KMS-11 (cell line): ENCODE results near the gene PARVA.

Experiments
- H2AFZ ChIP-seq: fragments of 200-600 bp; sonication (generic); 2 replicates; pipeline ENCODE4 v1.6.1; 2016; ENCODE audit warnings: antibody characterized with exemption, mixed run types, low read depth
- H3K27ac ChIP-seq: fragments of 200-600 bp; sonication (generic); 2 replicates; pipeline ENCODE4 v1.6.1; 2016; ENCODE audit warnings: mild to moderate bottlenecking, mixed run types
- H3K27me3 ChIP-seq: fragments of 200-600 bp; sonication (generic); 2 replicates; pipeline ENCODE4 v1.6.1; 2017; ENCODE audit warnings: mild to moderate bottlenecking, low read depth, mixed run types, moderate library complexity; ENCODE audit not compliant: insufficient read depth
- H3K36me3 ChIP-seq: fragments of 200-600 bp; sonication (generic); 2 replicates; pipeline ENCODE4 v1.6.1; 2017; ENCODE audit warnings: mild to moderate bottlenecking, mixed run types; ENCODE audit not compliant: insufficient read depth
- H3K4me1 ChIP-seq: fragments of 200-600 bp; sonication (generic); 2 replicates; pipeline ENCODE4 v1.6.1; 2016; ENCODE audit warnings: mild to moderate bottlenecking, low read depth, mixed run types; ENCODE audit not compliant: poor library complexity, severe bottlenecking
- H3K4me2 ChIP-seq: fragments of 200-600 bp; sonication (generic); 2 replicates; pipeline ENCODE4 v1.7.0; 2016; ENCODE audit warnings: mild to moderate bottlenecking, mixed run types
- H3K4me3 ChIP-seq: fragments of 200-600 bp; sonication (generic); IDR thresholded peaks from 2 replicates; pipeline ENCODE4 v1.6.1; 2017; ENCODE audit warnings: low read depth, low read length, mixed read lengths; ENCODE audit not compliant: insufficient read depth
- H3K79me2 ChIP-seq: fragments of 200-600 bp; sonication (generic); 2 replicates; pipeline ENCODE4 v1.6.1; 2016; ENCODE audit warnings: low read depth, mixed run types; ENCODE audit not compliant: insufficient read depth
- H3K9ac ChIP-seq: fragments of 200-600 bp; sonication (generic); 2 replicates; pipeline ENCODE4 v1.6.1; 2016; ENCODE audit warnings: mild to moderate bottlenecking, mixed run types
- H4K20me1 ChIP-seq: fragments of 200-600 bp; sonication (generic); 2 replicates; pipeline ENCODE4 v1.6.1; 2016; ENCODE audit warnings: mild to moderate bottlenecking, mixed run types; ENCODE audit not compliant: insufficient read depth
- CTCF ChIP-seq: fragments of 200-600 bp; sonication (generic); conservative IDR thresholded peaks from 2 replicates; pipeline ENCODE4 v1.6.1; 2017; ENCODE audit warnings: low read depth, mild to moderate bottlenecking, antibody characterized with exemption, low read length, moderate library complexity, mixed read lengths

Gene PARVA

GRCh38 chr11:12403997-12404350, 26.6 kb downstream of the PARVA start:
- Histone ChIP-seq H3K4me3 (no peak overlapping the region), H3K79me2 (no peaks in the 10 kb centered on the region), H3K9ac (no peak overlapping the region), H3K4me2 (no peak overlapping the region), H3K4me1 (no peaks in the 10 kb centered on the region), H3K36me3 (no peaks in the 10 kb centered on the region), H3K27ac (no peak overlapping the region), H3K27me3 (no peaks in the 10 kb centered on the region), H2AFZ (no peak overlapping the region), H4K20me1 (no peaks in the 10 kb centered on the region)
- no peak for TF ChIP-seq CTCF

- Histone ChIP-seq H3K27me3 (no peaks in the 10 kb centered on the region), H3K4me1 (no peaks in the 10 kb centered on the region), H3K4me3 (no peak overlapping the region), H3K27ac (no peak overlapping the region), H3K79me2 (no peaks in the 10 kb centered on the region), H4K20me1 (no peaks in the 10 kb centered on the region), H3K4me2 (no peak overlapping the region), H3K36me3 (no peaks in the 10 kb centered on the region), H3K9ac (no peak overlapping the region), H2AFZ (no peak overlapping the region)
- TF ChIP-seq CTCF: no peak
Observed at GRCh38 chr11:12404436-12404835, 27.1 kb downstream of the PARVA start.

- Histone ChIP-seq H2AFZ (no peak overlapping the region), H3K9ac (no peak overlapping the region), H3K27ac (no peak overlapping the region), H3K36me3 (no peaks in the 10 kb centered on the region), H4K20me1 (no peaks in the 10 kb centered on the region), H3K4me1 (no peaks in the 10 kb centered on the region), H3K4me3 (no peak overlapping the region), H3K4me2 (no peak overlapping the region), H3K79me2 (no peaks in the 10 kb centered on the region), H3K27me3 (no peaks in the 10 kb centered on the region)
- no peak for TF ChIP-seq CTCF
Observed at GRCh38 chr11:12408156-12408770, 30.9 kb downstream of the PARVA start.

- no peaks in the 10 kb centered on the region for H3K4me1 ChIP-seq
- no peaks in the 10 kb centered on the region for H3K79me2 ChIP-seq
- H3K27me3 ChIP-seq: no peaks in the 10 kb centered on the region
- H3K4me2 ChIP-seq: no peak overlapping the region
- no peaks in the 10 kb centered on the region for H4K20me1 ChIP-seq
- H3K4me3 ChIP-seq: no peak overlapping the region
- no peak for TF ChIP-seq CTCF
- no peak overlapping the region for H3K27ac ChIP-seq
- H3K9ac ChIP-seq: no peak overlapping the region
- H2AFZ ChIP-seq: no peak overlapping the region
- H3K36me3 ChIP-seq: no peaks in the 10 kb centered on the region
Observed at GRCh38 chr11:12409621-12410005, 32.2 kb downstream of the PARVA start.
